Measurements from ENCODE around the gene MAGEB3. TPM values are rescaled to one million over a fixed set of nuclear protein-coding genes. Genes with fewer than 3 reads are reported as not detected.

The MAGEB3 gene, protein sequence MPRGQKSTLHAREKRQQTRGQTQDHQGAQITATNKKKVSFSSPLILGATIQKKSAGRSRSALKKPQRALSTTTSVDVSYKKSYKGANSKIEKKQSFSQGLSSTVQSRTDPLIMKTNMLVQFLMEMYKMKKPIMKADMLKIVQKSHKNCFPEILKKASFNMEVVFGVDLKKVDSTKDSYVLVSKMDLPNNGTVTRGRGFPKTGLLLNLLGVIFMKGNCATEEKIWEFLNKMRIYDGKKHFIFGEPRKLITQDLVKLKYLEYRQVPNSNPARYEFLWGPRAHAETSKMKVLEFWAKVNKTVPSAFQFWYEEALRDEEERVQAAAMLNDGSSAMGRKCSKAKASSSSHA
- total RNA-seq (2016; rRNA removed; fragmentation: Illumina TruSeq; extraction: Trizol) (not detected in 2 replicates), polyA plus RNA-seq (2011; rRNA removed) (not detected in 2 replicates), polyA minus RNA-seq (2011; rRNA and poly(A)+ RNA removed; ENCODE audit: low replicate concordance) (not detected in 2 replicates), Bru-seq, nascent RNA (not detected), BruChase-seq, experiment 1, labeled RNA remaining after a 6-hour chase (not detected), BruChase-seq, experiment 2, labeled RNA remaining after a 2-hour chase (not detected)
- not detected in 2 replicates for total RNA-seq (2016; cell fraction: cytosol; rRNA removed; fragmentation: Illumina TruSeq; extraction: Trizol; ENCODE audit: low read depth)
- not detected in 2 replicates for total RNA-seq (2016; cell fraction: insoluble cytoplasmic fraction; rRNA removed; fragmentation: Illumina TruSeq; extraction: Trizol)
- not detected in 2 replicates for total RNA-seq (2016; cell fraction: membrane; rRNA removed; fragmentation: Illumina TruSeq; extraction: Trizol)
- total RNA-seq (2016; cell fraction: nucleus; rRNA removed; fragmentation: Illumina TruSeq; extraction: Trizol), result not detected in 2 replicates
- not detected in 2 replicates for polyA plus RNA-seq (2011; cell fraction: cytosol; rRNA removed)
- polyA plus RNA-seq (2011; cell fraction: nucleus; rRNA removed), result not detected in 2 replicates
- polyA plus RNA-seq (2012), result not detected in 2 replicates
- not detected in 2 replicates for polyA plus RNA-seq (2016; cell fraction: cytosol; fragmentation: Illumina TruSeq; extraction: Trizol; ENCODE audit: low read depth)
- polyA plus RNA-seq (2016; cell fraction: insoluble cytoplasmic fraction; fragmentation: Illumina TruSeq; extraction: Trizol; ENCODE audit: low read depth), result not detected in 2 replicates
- not detected in 2 replicates for polyA plus RNA-seq (2016; cell fraction: membrane; fragmentation: Illumina TruSeq; extraction: Trizol; ENCODE audit: low read depth)
- polyA plus RNA-seq (2016; cell fraction: nucleus; fragmentation: Illumina TruSeq; extraction: Trizol; ENCODE audit: insufficient read depth, low read depth), result not detected in 2 replicates
- not detected in 2 replicates for polyA minus RNA-seq (2011; cell fraction: cytosol; rRNA and poly(A)+ RNA removed)
- not detected in 2 replicates for polyA minus RNA-seq (2011; cell fraction: nucleus; rRNA and poly(A)+ RNA removed)
- long read RNA-seq, experiment 1, result 0 reads
- long read RNA-seq, experiment 2, result 0 reads

DNA sequence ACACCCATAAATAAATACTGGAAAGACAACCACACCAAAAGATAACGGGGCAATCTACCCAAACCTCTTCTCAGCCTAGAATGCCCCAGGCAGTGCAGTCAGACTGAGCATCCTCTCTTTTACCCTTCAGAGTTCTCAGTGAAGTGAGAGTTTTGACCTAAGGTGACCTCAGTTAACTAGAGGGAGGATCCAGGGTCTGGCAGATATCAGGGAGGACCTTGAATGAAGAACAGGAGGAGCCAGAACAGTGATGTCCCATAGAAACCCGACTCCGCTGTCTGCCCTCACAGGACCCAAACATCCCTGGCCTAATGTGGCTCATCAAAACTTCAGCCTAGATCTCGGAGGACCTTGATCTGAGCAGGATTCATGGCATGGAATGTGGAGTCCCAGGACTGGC is at the start of gene MAGEB3:
Gene MAGEB3 (plus strand): TSS at position 263 of the 400 bp plus-strand sequence. CDS start 5,268 bp downstream, outside the sequence.
- CTCF ChIA-PET (ENCODE audit: low intra/inter-chr PET ratio, low total read pairs), result no interaction called here
- intact Hi-C loops (cut with micrococcal nuclease; ENCODE audit: unreplicated experiment), result no loop called here
- 0% methylated on average over 1 of the region's 4 CpGs for WGBS (ENCODE audit: low lambda C conversion rate)
- TF ChIP-seq, protein P1, sequence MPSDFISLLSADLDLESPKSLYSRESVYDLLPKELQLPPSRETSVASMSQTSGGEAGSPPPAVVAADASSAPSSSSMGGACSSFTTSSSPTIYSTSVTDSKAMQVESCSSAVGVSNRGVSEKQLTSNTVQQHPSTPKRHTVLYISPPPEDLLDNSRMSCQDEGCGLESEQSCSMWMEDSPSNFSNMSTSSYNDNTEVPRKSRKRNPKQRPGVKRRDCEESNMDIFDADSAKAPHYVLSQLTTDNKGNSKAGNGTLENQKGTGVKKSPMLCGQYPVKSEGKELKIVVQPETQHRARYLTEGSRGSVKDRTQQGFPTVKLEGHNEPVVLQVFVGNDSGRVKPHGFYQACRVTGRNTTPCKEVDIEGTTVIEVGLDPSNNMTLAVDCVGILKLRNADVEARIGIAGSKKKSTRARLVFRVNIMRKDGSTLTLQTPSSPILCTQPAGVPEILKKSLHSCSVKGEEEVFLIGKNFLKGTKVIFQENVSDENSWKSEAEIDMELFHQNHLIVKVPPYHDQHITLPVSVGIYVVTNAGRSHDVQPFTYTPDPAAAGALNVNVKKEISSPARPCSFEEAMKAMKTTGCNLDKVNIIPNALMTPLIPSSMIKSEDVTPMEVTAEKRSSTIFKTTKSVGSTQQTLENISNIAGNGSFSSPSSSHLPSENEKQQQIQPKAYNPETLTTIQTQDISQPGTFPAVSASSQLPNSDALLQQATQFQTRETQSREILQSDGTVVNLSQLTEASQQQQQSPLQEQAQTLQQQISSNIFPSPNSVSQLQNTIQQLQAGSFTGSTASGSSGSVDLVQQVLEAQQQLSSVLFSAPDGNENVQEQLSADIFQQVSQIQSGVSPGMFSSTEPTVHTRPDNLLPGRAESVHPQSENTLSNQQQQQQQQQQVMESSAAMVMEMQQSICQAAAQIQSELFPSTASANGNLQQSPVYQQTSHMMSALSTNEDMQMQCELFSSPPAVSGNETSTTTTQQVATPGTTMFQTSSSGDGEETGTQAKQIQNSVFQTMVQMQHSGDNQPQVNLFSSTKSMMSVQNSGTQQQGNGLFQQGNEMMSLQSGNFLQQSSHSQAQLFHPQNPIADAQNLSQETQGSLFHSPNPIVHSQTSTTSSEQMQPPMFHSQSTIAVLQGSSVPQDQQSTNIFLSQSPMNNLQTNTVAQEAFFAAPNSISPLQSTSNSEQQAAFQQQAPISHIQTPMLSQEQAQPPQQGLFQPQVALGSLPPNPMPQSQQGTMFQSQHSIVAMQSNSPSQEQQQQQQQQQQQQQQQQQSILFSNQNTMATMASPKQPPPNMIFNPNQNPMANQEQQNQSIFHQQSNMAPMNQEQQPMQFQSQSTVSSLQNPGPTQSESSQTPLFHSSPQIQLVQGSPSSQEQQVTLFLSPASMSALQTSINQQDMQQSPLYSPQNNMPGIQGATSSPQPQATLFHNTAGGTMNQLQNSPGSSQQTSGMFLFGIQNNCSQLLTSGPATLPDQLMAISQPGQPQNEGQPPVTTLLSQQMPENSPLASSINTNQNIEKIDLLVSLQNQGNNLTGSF (CRISPR knock-in tag; IDR thresholded peaks at IDR 0.05), result no peak
- no peak for TF ChIP-seq BRCA1 (CRISPR knock-in tag; IDR thresholded peaks at IDR 0.05)
- TF ChIP-seq ZNF530 (CRISPR knock-in tag; IDR thresholded peaks at IDR 0.05; ENCODE audit: low read depth), result no peak
- TF ChIP-seq, protein P2, sequence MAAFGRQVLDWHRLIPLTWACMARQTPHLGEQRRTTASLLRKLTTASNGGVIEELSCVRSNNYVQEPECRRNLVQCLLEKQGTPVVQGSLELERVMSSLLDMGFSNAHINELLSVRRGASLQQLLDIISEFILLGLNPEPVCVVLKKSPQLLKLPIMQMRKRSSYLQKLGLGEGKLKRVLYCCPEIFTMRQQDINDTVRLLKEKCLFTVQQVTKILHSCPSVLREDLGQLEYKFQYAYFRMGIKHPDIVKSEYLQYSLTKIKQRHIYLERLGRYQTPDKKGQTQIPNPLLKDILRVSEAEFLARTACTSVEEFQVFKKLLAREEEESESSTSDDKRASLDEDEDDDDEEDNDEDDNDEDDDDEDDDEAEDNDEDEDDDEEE (CRISPR knock-in tag; IDR thresholded peaks at IDR 0.05), result no peak
- TF ChIP-seq, protein P3, sequence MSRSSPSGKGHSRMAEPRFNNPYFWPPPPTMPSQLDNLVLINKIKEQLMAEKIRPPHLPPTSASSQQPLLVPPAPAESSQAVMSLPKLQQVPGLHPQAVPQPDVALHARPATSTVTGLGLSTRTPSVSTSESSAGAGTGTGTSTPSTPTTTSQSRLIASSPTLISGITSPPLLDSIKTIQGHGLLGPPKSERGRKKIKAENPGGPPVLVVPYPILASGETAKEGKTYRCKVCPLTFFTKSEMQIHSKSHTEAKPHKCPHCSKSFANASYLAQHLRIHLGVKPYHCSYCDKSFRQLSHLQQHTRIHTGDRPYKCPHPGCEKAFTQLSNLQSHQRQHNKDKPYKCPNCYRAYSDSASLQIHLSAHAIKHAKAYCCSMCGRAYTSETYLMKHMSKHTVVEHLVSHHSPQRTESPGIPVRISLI (CRISPR knock-in tag; IDR thresholded peaks at IDR 0.05; ENCODE audit: borderline replicate concordance), result no peak
- TF ChIP-seq GATA4 (IDR thresholded peaks at IDR 0.05; ENCODE audit: borderline replicate concordance, low read depth), result no peak
- no peak for TF ChIP-seq PHF20 (CRISPR knock-in tag; IDR thresholded peaks at IDR 0.05)
- no peak for TF ChIP-seq ZBTB20 (CRISPR knock-in tag; IDR thresholded peaks at IDR 0.05; ENCODE audit: borderline replicate concordance, low read depth)
- TF ChIP-seq, protein P4, sequence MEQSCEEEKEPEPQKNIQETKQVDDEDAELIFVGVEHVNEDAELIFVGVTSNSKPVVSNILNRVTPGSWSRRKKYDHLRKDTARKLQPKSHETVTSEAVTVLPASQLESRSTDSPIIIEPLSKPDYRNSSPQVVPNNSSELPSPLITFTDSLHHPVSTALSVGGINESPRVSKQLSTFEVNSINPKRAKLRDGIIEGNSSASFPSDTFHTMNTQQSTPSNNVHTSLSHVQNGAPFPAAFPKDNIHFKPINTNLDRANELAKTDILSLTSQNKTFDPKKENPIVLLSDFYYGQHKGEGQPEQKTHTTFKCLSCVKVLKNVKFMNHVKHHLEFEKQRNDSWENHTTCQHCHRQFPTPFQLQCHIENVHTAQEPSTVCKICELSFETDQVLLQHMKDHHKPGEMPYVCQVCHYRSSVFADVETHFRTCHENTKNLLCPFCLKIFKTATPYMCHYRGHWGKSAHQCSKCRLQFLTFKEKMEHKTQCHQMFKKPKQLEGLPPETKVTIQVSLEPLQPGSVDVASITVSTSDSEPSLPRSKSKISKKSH (CRISPR knock-in tag; IDR thresholded peaks at IDR 0.05; ENCODE audit: borderline replicate concordance), result no peak

More for the DNA sequence above, at the start of gene MAGEB3:
- DNase-seq (ENCODE audit: low spot score) (no peak), FAIRE-seq (no peak), ATAC-seq (no peak)
- no peak within 1 kb of the TSS for H3K9ac ChIP-seq (ENCODE audit: insufficient read depth, low read depth, low read length)
- BruUV-seq (replicated peaks), result no TSS peak
- H3K4me3 ChIP-seq (replicated peaks in 1 of 3; ENCODE audit: insufficient read depth in 1 of 3, low read depth in 2 of 3, low read length in 3 of 3), result no peak within 1 kb of the TSS
- no peaks in the 10 kb centered on the region for H3K27me3 ChIP-seq (ENCODE audit: control insufficient read depth in 1 of 2, insufficient read depth in 2 of 2, low read length in 2 of 2)
- H4K20me1 ChIP-seq (ENCODE audit: insufficient read depth, low read length), result no peaks in the 10 kb centered on the region
- H2AFZ ChIP-seq (ENCODE audit: low read length), result no peak within 1 kb of the TSS
- H3K79me2 ChIP-seq (ENCODE audit: insufficient read depth, low read length), result no peaks in the 10 kb centered on the region
- H3K4me1 ChIP-seq (ENCODE audit: insufficient read depth, low read length), result no peaks in the 10 kb centered on the region
- POLR2A ChIA-PET, result no interaction called here
- H3K27ac ChIP-seq (ENCODE audit: extremely low read length, insufficient read depth, low read length), result no peak within 1 kb of the TSS
- no peaks in the 10 kb centered on the region for H3K9me3 ChIP-seq (ENCODE audit: low read length)
- H3K4me2 ChIP-seq (ENCODE audit: low read depth, low read length), result no peak within 1 kb of the TSS
- H3K36me3 ChIP-seq (replicated peaks in 1 of 2; ENCODE audit: control insufficient read depth in 1 of 2, insufficient read depth in 2 of 2, low read length in 2 of 2), result no peaks in the 10 kb centered on the region
- in situ Hi-C loops (cut with HindIII; ENCODE audit: extremely low pct_ligation_motif_present, low pct_unique_long_range_greater_than_20kb), result no loop called here
